GM18951 (cell line): ENCODE measurements around the gene PRRC2A.
A peak's percentile ranks its signal among the peaks of the same experiment; 100 is the strongest.

Source experiments
- POLR2A ChIP-seq: IDR thresholded peaks from 4 replicates; pipeline ENCODE4 v1.6.1; 2011; ENCODE audit warnings: mild to moderate bottlenecking; ENCODE audit not compliant: insufficient read length, insufficient read depth; ENCODE audit errors: extremely low read depth
- in situ Hi-C: fragments of 300-500 bp; cut with MboI; formaldehyde crosslinking; loops from one replicate; pipeline ENCODE4 v1.12.0; 2022; ENCODE audit warnings: low sequenced_read_pairs, mixed read lengths, inconsistent platforms; ENCODE audit not compliant: unreplicated experiment

PRRC2A gene

DNA sequence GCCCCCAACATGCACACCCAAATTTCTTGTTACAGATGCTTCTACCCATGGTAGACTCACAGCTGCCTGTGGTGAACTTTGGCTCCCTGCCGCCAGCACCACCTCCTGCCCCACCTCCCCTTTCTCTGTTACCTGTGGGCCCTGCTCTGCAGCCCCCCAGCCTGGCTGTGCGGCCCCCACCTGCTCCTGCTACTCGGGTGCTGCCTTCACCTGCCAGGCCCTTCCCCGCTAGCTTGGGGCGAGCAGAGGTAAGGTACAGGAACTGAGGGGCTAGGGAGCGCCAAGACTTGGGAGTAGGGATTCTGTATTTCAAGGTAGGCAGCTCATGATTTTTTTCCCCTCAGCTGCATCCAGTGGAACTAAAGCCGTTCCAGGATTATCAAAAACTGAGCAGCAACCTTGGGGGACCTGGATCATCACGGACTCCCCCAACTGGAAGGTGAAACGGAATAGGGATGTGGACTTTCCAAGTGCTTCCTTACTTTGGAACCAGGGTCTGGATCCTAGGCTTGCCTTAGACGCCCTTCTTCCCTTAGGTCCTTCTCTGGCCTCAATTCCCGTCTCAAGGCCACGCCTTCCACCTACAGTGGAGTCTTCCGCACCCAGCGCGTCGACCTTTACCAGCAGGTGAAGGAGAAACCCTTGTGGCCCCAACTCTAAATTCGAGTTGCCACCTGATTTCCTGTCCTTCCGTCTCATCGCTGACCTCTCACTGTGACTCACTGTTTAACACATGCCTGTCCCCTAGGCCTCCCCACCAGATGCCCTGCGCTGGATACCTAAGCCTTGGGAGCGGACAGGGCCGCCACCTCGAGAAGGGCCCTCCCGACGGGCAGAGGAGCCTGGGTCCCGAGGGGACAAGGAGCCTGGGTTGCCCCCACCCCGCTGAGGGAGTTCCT, 16.4 kb downstream of the PRRC2A start:
- in situ Hi-C loops, result no loop called here
- TF ChIP-seq POLR2A, result no peak

DNA sequence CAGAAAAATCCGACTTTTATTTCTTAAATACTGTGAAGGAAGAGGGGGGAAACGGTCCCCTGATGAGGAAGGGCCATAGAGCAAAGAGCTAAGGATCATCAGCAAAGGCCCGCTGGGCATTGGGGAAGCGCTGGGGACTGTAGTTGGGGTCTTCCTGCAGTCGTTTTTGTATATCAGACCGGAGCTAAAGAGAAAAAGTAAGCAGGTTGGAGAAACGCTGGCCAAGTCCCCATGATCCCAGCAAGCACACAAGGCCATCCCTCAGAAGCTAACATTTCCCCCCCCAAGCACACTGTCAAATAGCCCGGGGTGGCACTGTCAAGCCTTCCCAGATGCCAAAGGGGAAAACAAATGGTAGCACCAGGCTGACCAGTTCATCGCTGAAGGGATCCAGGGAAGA, 18.5 kb downstream of the PRRC2A start:
- in situ Hi-C loops, result no loop called here
- TF ChIP-seq POLR2A, result no peak

DNA sequence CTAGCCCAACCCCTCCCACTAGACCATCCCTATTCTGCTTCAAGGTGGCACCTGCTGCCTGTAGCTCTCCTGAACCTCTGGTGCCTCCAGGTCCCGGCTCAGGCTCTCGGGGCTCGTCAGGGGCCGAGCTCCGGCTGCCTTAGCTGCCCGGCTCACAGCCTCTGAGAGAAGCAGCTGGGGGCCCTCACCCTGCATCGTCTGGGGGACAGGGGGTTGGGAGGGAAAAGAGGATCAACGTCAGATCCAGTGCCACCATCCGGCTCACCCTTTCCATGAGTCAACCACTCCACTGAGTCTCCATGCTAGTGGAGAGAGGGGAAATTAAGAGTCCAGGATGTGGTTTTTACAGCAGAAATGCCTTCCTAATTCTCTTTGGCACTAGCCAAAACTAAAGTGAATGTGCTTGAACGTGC, 18.9 kb downstream of the PRRC2A start:
- no peak for TF ChIP-seq POLR2A
- in situ Hi-C loops, result no loop called here

DNA sequence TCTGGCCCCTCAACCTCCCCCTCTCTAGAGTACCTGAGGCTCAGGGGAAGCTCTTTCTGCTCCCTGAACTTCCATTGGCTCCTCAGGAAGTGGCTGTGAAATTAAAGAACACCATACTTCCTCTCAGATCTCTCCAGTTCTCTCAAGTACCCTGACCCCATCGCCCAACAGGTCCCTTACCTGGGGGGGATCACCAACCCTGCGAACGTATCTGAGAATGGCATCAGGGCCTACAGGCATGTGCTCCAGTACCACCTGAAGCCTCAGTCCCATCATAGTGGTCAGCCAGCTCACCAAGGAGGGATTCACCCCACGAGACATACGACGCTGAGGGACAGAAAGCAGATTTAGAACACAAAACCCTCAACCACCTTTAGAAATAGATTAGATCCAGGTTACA, 20.1 kb downstream of the PRRC2A start:
- no peak for TF ChIP-seq POLR2A
- in situ Hi-C loops, result no loop called here

DNA sequence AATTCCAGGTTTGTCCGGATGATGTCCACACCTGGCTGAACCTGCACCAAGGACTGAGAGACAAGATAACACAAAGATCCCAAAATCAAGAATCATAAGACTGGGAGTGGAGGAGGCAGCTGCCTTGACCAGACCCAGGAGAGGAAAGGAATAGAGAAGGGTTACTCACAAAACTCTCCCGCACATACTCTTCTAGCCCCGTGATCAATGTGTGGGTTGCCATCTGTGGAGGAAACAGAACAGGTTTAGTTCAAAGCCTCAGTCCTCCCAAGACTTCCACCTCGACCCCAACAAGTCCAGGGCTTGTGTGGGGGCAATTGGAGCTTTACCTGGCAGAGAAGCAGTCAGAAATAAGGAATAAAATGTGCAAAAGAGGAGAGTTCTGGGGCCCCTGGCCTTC, 20.9 kb downstream of the PRRC2A start:
- in situ Hi-C loops, result no loop called here
- TF ChIP-seq POLR2A, result no peak

DNA sequence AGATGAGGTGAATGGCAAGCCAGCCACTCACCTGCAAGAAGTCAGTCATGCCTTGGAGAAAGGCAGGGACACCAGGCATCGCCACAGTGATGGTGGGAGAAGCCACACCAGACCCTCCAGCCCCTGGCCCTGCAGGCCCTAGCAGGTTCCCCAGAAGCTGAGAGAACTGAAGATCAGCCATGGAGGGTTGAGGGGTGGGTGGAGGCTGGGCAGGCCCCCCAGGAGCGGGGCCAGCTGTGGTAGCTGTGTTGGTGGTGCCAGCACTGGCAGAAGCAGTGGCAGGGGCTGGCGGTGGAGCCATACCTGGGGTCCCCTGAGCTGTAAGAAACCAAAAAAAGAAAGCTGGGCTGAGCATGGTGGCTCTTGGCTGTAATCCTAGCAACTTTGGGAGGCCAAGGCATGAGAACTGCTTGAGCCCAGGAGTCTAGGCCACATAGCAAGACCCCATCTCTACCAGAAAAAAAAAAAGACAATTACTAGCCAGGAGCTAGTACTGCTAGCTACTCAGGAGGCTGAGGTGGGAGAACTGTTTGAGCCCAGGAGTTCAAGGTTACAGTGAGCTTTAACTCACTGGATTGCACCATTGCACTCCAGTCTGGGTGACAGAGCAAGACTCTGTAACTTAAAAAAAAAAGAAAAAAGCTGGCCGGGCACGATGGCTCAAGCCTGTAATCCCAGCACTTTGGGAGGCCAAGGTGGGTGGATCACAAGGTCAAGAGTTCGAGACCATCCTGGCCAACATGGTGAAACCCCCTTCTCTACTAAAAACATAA, 22.5 kb downstream of the PRRC2A start:
- in situ Hi-C loops, result no loop called here
- TF ChIP-seq POLR2A, result no peak

DNA sequence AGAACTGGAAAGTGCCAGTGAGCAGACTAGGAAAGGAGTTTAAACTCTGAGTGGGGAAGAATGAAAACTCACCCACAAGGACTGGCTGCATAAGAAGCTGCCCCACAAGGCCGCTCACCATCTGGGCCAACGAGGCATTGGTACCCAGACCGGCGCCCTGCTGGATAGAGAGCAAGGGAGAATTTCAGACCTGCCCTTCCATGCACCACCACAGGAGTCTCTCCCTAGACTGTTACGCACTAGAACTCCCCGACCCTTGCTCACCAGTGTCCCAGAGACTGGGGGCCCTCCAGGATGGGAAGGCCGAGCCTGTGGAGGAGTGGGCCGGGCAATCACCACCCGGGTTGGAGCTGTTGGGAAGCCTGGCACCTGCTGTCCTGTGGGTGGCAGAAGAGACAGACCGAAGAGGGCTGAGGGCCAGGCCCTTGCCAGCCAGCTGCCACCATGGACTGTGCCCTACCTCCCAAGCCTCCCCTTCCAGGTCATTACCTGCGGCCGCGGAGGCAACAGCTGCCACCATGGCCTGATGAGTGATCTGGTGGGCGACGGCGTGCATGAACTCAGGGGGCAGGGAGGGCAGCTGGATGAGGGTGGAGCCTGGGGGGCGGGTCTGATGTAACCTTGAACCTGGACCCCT, 23.4 kb downstream of the PRRC2A start:
- no peak for TF ChIP-seq POLR2A
- in situ Hi-C loops, result no loop called here

DNA sequence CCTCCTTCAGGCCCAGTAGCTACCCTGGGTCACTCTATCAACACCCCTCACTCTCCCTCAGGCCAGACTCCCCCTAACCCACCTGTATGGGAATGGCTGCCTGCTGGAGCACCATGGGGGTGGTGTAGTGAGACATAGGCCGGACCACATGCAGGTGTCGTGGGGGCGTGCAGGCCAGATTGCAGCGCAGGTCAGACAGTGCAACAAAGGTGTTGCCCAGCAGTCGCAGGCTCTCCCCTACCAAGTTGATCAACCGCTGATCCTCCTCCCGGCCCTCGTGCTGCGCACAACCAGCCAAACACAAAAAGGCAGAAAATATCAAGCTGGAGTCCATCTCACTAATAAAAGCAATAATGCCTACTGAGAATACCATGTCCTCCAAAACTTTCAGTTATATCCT, 24.8 kb downstream of the PRRC2A start:
- TF ChIP-seq POLR2A, result no peak
- in situ Hi-C loops, result no loop called here

DNA sequence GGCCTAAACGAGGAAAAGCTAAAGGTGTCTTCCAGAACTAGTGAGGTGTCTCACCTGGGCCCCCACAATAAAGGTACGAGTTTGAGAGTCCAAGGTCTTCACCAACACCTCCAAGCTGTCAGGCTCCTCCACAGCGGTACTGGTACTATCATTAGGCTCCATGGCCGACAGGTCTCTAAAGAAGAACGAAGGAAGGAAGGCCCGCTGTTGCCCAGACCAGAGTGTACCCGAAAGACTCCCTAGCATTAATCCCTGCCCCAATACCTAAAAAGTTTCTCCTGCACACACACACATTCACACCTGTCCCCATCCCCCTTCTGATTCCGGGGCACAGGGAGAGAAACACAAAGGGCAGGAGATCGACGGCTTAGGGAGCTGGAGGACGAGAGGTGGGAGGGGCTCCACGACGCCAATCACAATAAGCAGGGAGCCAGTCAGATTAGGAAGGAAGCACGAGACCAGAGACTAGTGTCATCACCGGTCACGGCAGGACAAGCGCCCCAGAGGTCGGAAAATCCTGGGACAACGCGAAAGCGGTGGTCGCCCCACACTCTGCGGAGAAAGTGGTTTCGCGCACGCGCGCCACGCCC, 31.2 kb downstream of the PRRC2A start:
- no peak for TF ChIP-seq POLR2A
- in situ Hi-C loops, result no loop called here

DNA sequence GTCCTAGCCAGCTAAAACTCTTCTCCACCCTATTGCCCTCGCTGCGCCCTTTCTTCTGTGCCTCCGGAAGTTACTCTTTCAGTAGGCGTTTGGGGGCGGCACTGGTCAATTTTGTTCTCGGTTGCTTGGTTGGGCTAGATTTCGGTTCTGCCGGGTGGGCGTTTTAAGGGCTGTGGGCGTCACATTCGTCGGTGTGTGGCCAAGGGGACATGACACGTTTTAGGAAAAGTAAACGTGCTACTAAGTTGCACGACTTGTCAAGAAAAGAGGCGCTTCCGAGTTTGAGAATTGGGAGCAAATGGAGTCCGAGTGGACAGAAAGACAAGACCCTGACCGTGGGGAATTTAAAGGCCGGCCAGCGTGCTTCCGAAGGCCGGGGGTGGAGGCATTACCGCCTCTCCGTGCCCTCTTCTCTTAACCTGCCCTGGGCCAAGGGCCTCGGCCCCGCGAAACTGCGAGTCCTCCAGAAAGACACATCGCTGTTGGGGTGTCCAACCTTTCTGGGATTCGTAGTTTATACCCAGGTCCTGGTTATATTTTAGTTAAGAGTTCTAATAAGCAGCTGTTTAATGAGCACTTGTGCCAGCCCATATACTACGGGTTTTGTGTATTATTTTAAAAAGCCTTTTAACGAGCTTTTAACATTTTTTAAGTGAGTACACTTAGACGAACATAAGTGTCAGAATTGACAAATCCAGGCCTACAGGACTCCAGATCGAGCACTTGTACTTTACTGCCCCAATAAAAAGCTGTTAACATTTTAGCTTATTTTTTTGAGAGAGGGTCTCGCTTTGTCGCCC, 32.6 kb downstream of the PRRC2A start:
- in situ Hi-C loops, result no loop called here
- TF ChIP-seq POLR2A, result peak; percentile 58

DNA sequence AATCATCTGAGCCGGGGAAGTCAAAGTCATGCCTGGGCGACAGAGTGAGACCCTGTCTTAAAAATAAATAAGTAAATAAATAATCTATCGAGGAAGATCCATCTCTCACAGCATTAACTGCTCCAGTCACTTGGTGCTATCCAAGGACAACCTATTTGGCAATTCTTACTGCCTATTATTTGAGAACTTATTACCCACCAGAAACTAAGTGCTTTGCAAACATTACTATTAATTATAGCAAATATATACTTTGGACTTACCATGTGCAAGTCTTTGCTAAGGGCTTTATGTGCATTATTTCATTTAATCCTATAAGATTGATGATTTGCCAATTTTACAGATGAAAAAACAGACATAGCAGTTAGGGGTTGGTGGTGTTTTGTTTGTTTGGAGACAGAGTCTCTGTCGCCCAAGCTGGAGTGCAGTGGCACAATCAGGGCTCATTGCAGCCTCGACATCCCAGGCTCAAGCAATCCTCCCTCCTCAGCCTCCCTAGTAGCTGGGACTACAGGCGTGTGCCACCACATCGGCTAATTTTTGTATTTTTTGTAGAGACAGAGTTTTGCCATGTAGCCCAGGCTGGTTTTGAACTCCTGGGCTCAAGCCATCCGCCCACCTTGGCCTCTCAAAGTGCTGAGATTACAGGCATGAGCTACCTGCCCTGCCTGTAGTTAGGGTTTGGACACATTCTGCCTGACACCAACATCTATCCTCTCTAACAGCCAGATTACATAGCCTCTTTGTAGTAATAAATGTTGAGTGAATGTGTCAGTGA, 34.2 kb downstream of the PRRC2A start:
- no peak for TF ChIP-seq POLR2A
- in situ Hi-C loops, result no loop called here
